Measurements from ENCODE around the gene ZG16. TPM values are rescaled to one million over a fixed set of nuclear protein-coding genes. Genes with fewer than 3 reads are reported as not detected.

The ZG16 gene
- total and polyA plus RNA-seq, 4 donors: 0.19 to 2.8 (median 1.7) TPM

DNA sequence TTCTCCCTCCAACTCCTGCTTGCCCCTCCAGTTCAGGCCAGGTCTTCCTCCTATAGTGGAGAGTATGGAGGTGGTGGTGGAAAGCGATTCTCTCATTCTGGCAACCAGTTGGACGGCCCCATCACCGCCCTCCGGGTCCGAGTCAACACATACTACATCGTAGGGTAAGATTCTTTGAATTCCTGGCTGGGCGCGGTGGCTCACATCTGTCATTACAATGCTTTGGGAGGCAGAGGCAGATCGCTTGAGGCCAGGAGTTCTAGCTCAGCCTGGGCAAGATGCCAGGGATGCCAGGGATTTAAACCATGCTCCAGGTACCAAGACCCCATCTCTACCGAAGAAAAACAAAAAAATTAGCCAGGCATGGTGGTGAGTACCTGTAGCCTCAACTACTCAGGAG is 1.4 kb downstream of the ZG16 start:
- WGBS: 84% methylated on average over 10 of the region's 10 CpGs
- Histone ChIP-seq H3K4me1 (ENCODE audit: control insufficient read depth in 4 of 4, insufficient read depth in 4 of 4, low read length in 3 of 4) (peaks cover 0 to under 1% (median 0%) of the 10 kb centered on the region in 4 donors), H3K36me3 (ENCODE audit: control insufficient read depth in 4 of 4, insufficient read depth in 3 of 4, low read depth in 1 of 4, low read length in 3 of 4) (no peaks in the 10 kb centered on the region), H3K4me3 (ENCODE audit: low read depth in 1 of 3, low read length in 3 of 3) (no peak overlapping the region), H3K9me3 (ENCODE audit: control insufficient read depth in 4 of 4, low read length in 3 of 4) (no peaks in the 10 kb centered on the region), H3K27me3 (ENCODE audit: control insufficient read depth in 4 of 4, insufficient read depth in 4 of 4, low read length in 3 of 4) (no peaks in the 10 kb centered on the region), H3K27ac (ENCODE audit: low read depth in 1 of 2, low read length in 2 of 2) (no peak overlapping the region), H3K9ac (ENCODE audit: low read depth in 1 of 2, low read length in 2 of 2) (no peak overlapping the region)
- no peak for DNase-seq (ENCODE audit: low spot score)
- TF ChIP-seq RAD21 (IDR thresholded peaks at IDR 0.05) (no peak), EGR1 (IDR thresholded peaks at IDR 0.05; ENCODE audit: low read depth in 2 of 2) (no peak), GABPA (IDR thresholded peaks at IDR 0.05 in 1 of 2, conservative IDR thresholded peaks at IDR 0.05 in 1 of 2) (no peak), JUND (IDR thresholded peaks at IDR 0.05) (no peak), RXRA (IDR thresholded peaks at IDR 0.05) (no peak), HNF4A (conservative IDR thresholded peaks at IDR 0.05) (no peak), YY1 (IDR thresholded peaks at IDR 0.05) (no peak), FOXA1 (IDR thresholded peaks at IDR 0.05) (no peak), TAF1 (conservative IDR thresholded peaks at IDR 0.05) (no peak), NR2F2 (IDR thresholded peaks at IDR 0.05) (no peak), HNF4G (IDR thresholded peaks at IDR 0.05) (no peak), SP1 (IDR thresholded peaks at IDR 0.05) (no peak), FOXA2 (IDR thresholded peaks at IDR 0.05) (no peak)
- TF ChIP-seq, protein P1, sequence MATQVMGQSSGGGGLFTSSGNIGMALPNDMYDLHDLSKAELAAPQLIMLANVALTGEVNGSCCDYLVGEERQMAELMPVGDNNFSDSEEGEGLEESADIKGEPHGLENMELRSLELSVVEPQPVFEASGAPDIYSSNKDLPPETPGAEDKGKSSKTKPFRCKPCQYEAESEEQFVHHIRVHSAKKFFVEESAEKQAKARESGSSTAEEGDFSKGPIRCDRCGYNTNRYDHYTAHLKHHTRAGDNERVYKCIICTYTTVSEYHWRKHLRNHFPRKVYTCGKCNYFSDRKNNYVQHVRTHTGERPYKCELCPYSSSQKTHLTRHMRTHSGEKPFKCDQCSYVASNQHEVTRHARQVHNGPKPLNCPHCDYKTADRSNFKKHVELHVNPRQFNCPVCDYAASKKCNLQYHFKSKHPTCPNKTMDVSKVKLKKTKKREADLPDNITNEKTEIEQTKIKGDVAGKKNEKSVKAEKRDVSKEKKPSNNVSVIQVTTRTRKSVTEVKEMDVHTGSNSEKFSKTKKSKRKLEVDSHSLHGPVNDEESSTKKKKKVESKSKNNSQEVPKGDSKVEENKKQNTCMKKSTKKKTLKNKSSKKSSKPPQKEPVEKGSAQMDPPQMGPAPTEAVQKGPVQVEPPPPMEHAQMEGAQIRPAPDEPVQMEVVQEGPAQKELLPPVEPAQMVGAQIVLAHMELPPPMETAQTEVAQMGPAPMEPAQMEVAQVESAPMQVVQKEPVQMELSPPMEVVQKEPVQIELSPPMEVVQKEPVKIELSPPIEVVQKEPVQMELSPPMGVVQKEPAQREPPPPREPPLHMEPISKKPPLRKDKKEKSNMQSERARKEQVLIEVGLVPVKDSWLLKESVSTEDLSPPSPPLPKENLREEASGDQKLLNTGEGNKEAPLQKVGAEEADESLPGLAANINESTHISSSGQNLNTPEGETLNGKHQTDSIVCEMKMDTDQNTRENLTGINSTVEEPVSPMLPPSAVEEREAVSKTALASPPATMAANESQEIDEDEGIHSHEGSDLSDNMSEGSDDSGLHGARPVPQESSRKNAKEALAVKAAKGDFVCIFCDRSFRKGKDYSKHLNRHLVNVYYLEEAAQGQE (IDR thresholded peaks at IDR 0.05): no peak
- TF ChIP-seq, protein P2, sequence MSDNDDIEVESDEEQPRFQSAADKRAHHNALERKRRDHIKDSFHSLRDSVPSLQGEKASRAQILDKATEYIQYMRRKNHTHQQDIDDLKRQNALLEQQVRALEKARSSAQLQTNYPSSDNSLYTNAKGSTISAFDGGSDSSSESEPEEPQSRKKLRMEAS (IDR thresholded peaks at IDR 0.05): no peak
- TF ChIP-seq, protein P3, sequence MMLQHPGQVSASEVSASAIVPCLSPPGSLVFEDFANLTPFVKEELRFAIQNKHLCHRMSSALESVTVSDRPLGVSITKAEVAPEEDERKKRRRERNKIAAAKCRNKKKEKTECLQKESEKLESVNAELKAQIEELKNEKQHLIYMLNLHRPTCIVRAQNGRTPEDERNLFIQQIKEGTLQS (IDR thresholded peaks at IDR 0.05): no peak
- TF ChIP-seq, protein P4, sequence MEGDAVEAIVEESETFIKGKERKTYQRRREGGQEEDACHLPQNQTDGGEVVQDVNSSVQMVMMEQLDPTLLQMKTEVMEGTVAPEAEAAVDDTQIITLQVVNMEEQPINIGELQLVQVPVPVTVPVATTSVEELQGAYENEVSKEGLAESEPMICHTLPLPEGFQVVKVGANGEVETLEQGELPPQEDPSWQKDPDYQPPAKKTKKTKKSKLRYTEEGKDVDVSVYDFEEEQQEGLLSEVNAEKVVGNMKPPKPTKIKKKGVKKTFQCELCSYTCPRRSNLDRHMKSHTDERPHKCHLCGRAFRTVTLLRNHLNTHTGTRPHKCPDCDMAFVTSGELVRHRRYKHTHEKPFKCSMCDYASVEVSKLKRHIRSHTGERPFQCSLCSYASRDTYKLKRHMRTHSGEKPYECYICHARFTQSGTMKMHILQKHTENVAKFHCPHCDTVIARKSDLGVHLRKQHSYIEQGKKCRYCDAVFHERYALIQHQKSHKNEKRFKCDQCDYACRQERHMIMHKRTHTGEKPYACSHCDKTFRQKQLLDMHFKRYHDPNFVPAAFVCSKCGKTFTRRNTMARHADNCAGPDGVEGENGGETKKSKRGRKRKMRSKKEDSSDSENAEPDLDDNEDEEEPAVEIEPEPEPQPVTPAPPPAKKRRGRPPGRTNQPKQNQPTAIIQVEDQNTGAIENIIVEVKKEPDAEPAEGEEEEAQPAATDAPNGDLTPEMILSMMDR (IDR thresholded peaks at IDR 0.05; ENCODE audit: low read depth, low read length, missing input control): no peak
- TF ChIP-seq, protein P5, sequence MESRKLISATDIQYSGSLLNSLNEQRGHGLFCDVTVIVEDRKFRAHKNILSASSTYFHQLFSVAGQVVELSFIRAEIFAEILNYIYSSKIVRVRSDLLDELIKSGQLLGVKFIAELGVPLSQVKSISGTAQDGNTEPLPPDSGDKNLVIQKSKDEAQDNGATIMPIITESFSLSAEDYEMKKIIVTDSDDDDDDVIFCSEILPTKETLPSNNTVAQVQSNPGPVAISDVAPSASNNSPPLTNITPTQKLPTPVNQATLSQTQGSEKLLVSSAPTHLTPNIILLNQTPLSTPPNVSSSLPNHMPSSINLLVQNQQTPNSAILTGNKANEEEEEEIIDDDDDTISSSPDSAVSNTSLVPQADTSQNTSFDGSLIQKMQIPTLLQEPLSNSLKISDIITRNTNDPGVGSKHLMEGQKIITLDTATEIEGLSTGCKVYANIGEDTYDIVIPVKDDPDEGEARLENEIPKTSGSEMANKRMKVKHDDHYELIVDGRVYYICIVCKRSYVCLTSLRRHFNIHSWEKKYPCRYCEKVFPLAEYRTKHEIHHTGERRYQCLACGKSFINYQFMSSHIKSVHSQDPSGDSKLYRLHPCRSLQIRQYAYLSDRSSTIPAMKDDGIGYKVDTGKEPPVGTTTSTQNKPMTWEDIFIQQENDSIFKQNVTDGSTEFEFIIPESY (IDR thresholded peaks at IDR 0.05): no peak

Data from liver (tissue), 9 donors.